Keratinocyte (primary cell): ENCODE results near the gene MXD3. TPM values are rescaled to one million over a fixed set of nuclear protein-coding genes. Genes with fewer than 3 reads are reported as not detected.

ENCODE experiments used
- DNase-seq: peaks from one replicate; pipeline ENCODE4 v3.0.0-alpha.2; 2011; ENCODE audit warnings: low read depth, missing footprints, low spot score
- FAIRE-seq: peaks from 2 replicates; lab custom pipeline; 2011; peaks lifted over from hg19 to GRCh38; lab: Jason Lieb, UNC
- H2AFZ ChIP-seq: 2 replicates; pipeline ENCODE4 v1.6.0; 2012; ENCODE audit warnings: low read length, control low read depth, inconsistent platforms; ENCODE audit not compliant: control insufficient read depth
- H3K27ac ChIP-seq: 2 replicates; pipeline ENCODE4 v1.5.1; 2011; ENCODE audit warnings: low read length; ENCODE audit not compliant: control insufficient read depth, insufficient read depth
- H3K27me3 ChIP-seq: 3 replicates; pipeline ENCODE4 v1.6.0; 2011; ENCODE audit warnings: low read length; ENCODE audit not compliant: control insufficient read depth, insufficient read depth; ENCODE audit errors: extremely low read depth
- H3K36me3 ChIP-seq, 2 experiments: 2 replicates in 1 of 2; 3 replicates in 1 of 2; pipeline ENCODE4 v1.5.1; 2011; ENCODE audit warnings: low read length in 2 of 2, mild to moderate bottlenecking in 1 of 2; ENCODE audit not compliant: control insufficient read depth in 2 of 2, insufficient read depth in 2 of 2; ENCODE audit errors: extremely low read depth in 1 of 2
- H3K4me1 ChIP-seq: 3 replicates; pipeline ENCODE4 v1.5.1; 2011; ENCODE audit warnings: low read length; ENCODE audit not compliant: control insufficient read depth, insufficient read depth; ENCODE audit errors: extremely low read depth
- H3K4me2 ChIP-seq: 3 replicates; pipeline ENCODE4 v1.6.0; 2011; ENCODE audit warnings: low read depth, low read length; ENCODE audit not compliant: control insufficient read depth, insufficient read depth; ENCODE audit errors: extremely low read depth
- H3K4me3 ChIP-seq, 3 experiments: fragments of 200-600 bp in 1 of 3; sonication (generic) in 1 of 3; 2 replicates in 2 of 3; 3 replicates in 1 of 3; pipeline ENCODE4 v1.5.1; 2011 to 2016; ENCODE audit warnings: low read length in 3 of 3, mild to moderate bottlenecking in 3 of 3, control low read depth in 2 of 3, inconsistent platforms in 1 of 3, low read depth in 1 of 3, mixed read lengths in 1 of 3, mixed run types in 1 of 3, moderate library complexity in 1 of 3; ENCODE audit not compliant: control insufficient read depth in 2 of 3, insufficient read depth in 2 of 3; ENCODE audit errors: extremely low read depth in 1 of 3
- H3K79me2 ChIP-seq: 2 replicates; pipeline ENCODE4 v1.6.0; 2012; ENCODE audit warnings: low read length; ENCODE audit not compliant: control insufficient read depth, insufficient read depth
- H3K9ac ChIP-seq: 3 replicates; pipeline ENCODE4 v1.6.0; 2011; ENCODE audit warnings: low read length; ENCODE audit not compliant: control insufficient read depth, insufficient read depth; ENCODE audit errors: extremely low read depth
- H3K9me1 ChIP-seq: 3 replicates; pipeline ENCODE4 v1.6.0; 2011; ENCODE audit warnings: low read length; ENCODE audit not compliant: control insufficient read depth, insufficient read depth; ENCODE audit errors: extremely low read depth
- H3K9me3 ChIP-seq: 2 replicates; pipeline ENCODE4 v1.5.1; 2012; ENCODE audit warnings: low read depth, low read length; ENCODE audit not compliant: control insufficient read depth
- H4K20me1 ChIP-seq: 3 replicates; pipeline ENCODE4 v1.6.0; 2011; ENCODE audit warnings: low read length; ENCODE audit not compliant: control insufficient read depth, insufficient read depth; ENCODE audit errors: extremely low read depth
- CTCF ChIP-seq, 3 experiments: IDR thresholded peaks in 1 of 3; conservative IDR thresholded peaks in 1 of 3; optimal IDR thresholded peaks in 1 of 3; 2 replicates in 2 of 3; 3 replicates in 1 of 3; pipeline versions ENCODE3 to v1.5.1; 2011; ENCODE audit warnings: low read length in 3 of 3, mild to moderate bottlenecking in 3 of 3, moderate library complexity in 2 of 3, control low read depth in 1 of 3, inconsistent platforms in 1 of 3; ENCODE audit not compliant: insufficient read depth in 2 of 3; ENCODE audit errors: extremely low read depth in 1 of 3
- EZH2 ChIP-seq: IDR thresholded peaks from one replicate; pipeline ENCODE4 v1.6.1; 2012; ENCODE audit warnings: inconsistent platforms, mild to moderate bottlenecking, low read length, moderate library complexity
- dilution Hi-C: fragments of 300-500 bp; cut with MboI; formaldehyde crosslinking; loops from one replicate; pipeline ENCODE4 v1.7.0; 2020; ENCODE audit warnings: low sequenced_read_pairs; ENCODE audit not compliant: extremely low pct_ligation_motif_present
- polyA plus RNA-seq, 5 experiments: library from polyadenylated mRNA; depleted of rRNA in 3 of 5; stranded (reverse) in 3 of 5; stranded (forward) in 1 of 5; unstranded in 1 of 5; fragments of >200 nt; gene quantifications; 1 replicate in 1 of 5; 2 replicates in 3 of 5; 3 replicates in 1 of 5; pipeline versions ENCODE4 v1.2.1 to v1.2.3, GENCODE V29; 2011 to 2012; ENCODE audit warnings: missing spikeins in 2 of 5, low read depth in 1 of 5, low replicate concordance in 1 of 5

MXD3 gene
- polyA plus RNA-seq, 1 donor (not counting 4 experiments of a cell fraction or from before 2014, with no cell fraction given): 0.97 TPM

DNA sequence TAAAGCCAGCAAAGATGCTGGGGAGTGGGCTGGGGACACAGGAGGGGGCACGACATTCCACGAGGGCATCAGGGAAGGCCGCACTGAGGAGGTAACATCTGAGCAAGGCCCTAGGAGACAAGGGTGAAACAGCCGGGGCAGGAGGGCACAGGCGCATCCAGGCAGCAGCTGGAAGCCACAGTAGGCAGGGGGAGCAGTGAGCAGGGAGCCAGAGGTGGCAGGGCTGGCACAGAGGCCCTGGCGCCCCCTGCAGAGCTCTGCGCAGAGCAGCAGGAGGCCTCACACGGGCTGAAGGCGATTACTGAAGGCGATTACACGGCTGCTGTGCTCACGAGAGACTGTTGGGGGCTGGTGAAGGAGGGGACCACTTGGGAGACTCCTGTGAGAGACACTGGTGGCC lies 24.4 kb upstream of the MXD3 start:
- no peak overlapping the region for H3K9ac ChIP-seq
- H2AFZ ChIP-seq: no peak overlapping the region
- H3K79me2 ChIP-seq: peaks cover 15% of the 10 kb centered on the region
- H3K27me3 ChIP-seq: no peaks in the 10 kb centered on the region
- H3K4me3 ChIP-seq: no peak overlapping the region
- DNase-seq (no peak), FAIRE-seq (no peak)
- no peak overlapping the region for H3K4me2 ChIP-seq
- no peak overlapping the region for H3K27ac ChIP-seq
- H3K9me1 ChIP-seq: no peaks in the 10 kb centered on the region
- no peaks in the 10 kb centered on the region for H3K9me3 ChIP-seq
- dilution Hi-C loops: no loop called here
- TF ChIP-seq EZH2 (no peak), CTCF (optimal IDR thresholded peaks at IDR 0.05 in 1 of 3, IDR thresholded peaks at IDR 0.05 in 1 of 3, conservative IDR thresholded peaks at IDR 0.05 in 1 of 3; ENCODE audit: extremely low read depth in 1 of 3, insufficient read depth in 2 of 3, low read length in 3 of 3) (peak; percentile 44 to 66 (median 50))
- H4K20me1 ChIP-seq: peaks cover 4% of the 10 kb centered on the region
- no peaks in the 10 kb centered on the region for H3K4me1 ChIP-seq
- peaks cover 39% of the 10 kb centered on the region in 2 experiments for H3K36me3 ChIP-seq

DNA sequence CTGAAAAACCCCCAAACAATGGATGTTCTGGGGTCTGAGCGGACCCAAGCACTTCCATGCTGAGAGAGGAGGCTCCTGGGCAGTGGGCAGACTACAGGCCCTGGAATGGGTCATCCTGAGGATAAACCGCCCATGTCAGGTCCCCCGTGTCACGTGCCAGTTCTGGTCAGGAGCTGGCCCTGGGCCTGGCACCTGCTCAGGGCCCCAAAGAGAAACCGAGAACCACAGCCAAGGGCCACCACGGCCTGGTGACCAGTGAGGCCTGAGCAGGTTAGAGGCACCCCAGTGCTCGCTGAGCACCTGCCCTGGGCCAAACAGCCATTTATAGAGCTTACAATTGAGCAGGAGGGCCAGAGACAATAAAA lies 24.0 kb upstream of the MXD3 start:
- no peaks in the 10 kb centered on the region for H3K9me1 ChIP-seq
- dilution Hi-C loops: no loop called here
- H2AFZ ChIP-seq: no peak overlapping the region
- TF ChIP-seq EZH2 (no peak), CTCF (optimal IDR thresholded peaks at IDR 0.05 in 1 of 3, IDR thresholded peaks at IDR 0.05 in 1 of 3, conservative IDR thresholded peaks at IDR 0.05 in 1 of 3; ENCODE audit: extremely low read depth in 1 of 3, insufficient read depth in 2 of 3, low read length in 3 of 3) (no peak)
- H3K9me3 ChIP-seq: no peaks in the 10 kb centered on the region
- no peak overlapping the region for H3K4me2 ChIP-seq
- peaks cover 4% of the 10 kb centered on the region for H4K20me1 ChIP-seq
- no peaks in the 10 kb centered on the region for H3K4me1 ChIP-seq
- H3K4me3 ChIP-seq: no peak overlapping the region
- no peaks in the 10 kb centered on the region for H3K27me3 ChIP-seq
- no peak for FAIRE-seq
- no peak overlapping the region for H3K27ac ChIP-seq
- H3K9ac ChIP-seq: no peak overlapping the region
- H3K79me2 ChIP-seq: peaks cover 15% of the 10 kb centered on the region
- no peak for DNase-seq
- H3K36me3 ChIP-seq: peaks cover 42% of the 10 kb centered on the region in 2 experiments
